ENCODE measurements around the gene SAE1.

- no peak for TF ChIP-seq CTCF (IDR thresholded peaks at IDR 0.05)
- TF ChIP-seq POLR2A (IDR thresholded peaks at IDR 0.05): no peak
Observed at GRCh38 chr19:47158879-47159503, 28.4 kb downstream of the SAE1 start.
